Measurements from ENCODE around the gene MYO7A.
A peak's percentile ranks its signal among the peaks of the same experiment; 100 is the strongest.

The MYO7A gene

GRCh38 chr11:77143405-77144020 lies 15.5 kb downstream of the MYO7A start:
- no peak for TF ChIP-seq CTCF (IDR thresholded peaks at IDR 0.05; ENCODE audit: low read depth, low read length)
- DNase-seq (ENCODE audit: low read depth, low spot score) = no peak
- in situ Hi-C loops (cut with HindIII; ENCODE audit: low sequenced_read_pairs) = no loop called here
- H3K4me3 ChIP-seq (ENCODE audit: low read depth, low read length) = no peak overlapping the region

GRCh38 chr11:77144196-77144856 lies 16.3 kb downstream of the MYO7A start:
- in situ Hi-C loops (cut with HindIII; ENCODE audit: low sequenced_read_pairs) = no loop called here

GRCh38 chr11:77144857-77145428 lies 16.9 kb downstream of the MYO7A start:
- DNase-seq (ENCODE audit: low read depth, low spot score) = no peak
- H3K4me3 ChIP-seq (ENCODE audit: low read depth, low read length) = no peak overlapping the region
- in situ Hi-C loops (cut with HindIII; ENCODE audit: low sequenced_read_pairs) = no loop called here
- TF ChIP-seq CTCF (IDR thresholded peaks at IDR 0.05; ENCODE audit: low read depth, low read length) = no peak

More at GRCh38 chr11:77144196-77144856, 16.3 kb downstream of the MYO7A start:
- no peak for DNase-seq (ENCODE audit: low read depth, low spot score)
- TF ChIP-seq CTCF (IDR thresholded peaks at IDR 0.05; ENCODE audit: low read depth, low read length) = no peak
- H3K4me3 ChIP-seq (ENCODE audit: low read depth, low read length) = no peak overlapping the region

GRCh38 chr11:77146261-77147035 lies 18.4 kb downstream of the MYO7A start:
- TF ChIP-seq CTCF (IDR thresholded peaks at IDR 0.05; ENCODE audit: low read depth, low read length) = no peak
- no peak for DNase-seq (ENCODE audit: low read depth, low spot score)
- no peak overlapping the region for H3K4me3 ChIP-seq (ENCODE audit: low read depth, low read length)
- in situ Hi-C loops (cut with HindIII; ENCODE audit: low sequenced_read_pairs) = no loop called here

GRCh38 chr11:77147036-77147315 lies 18.9 kb downstream of the MYO7A start:
- in situ Hi-C loops (cut with HindIII; ENCODE audit: low sequenced_read_pairs) = no loop called here
- DNase-seq (ENCODE audit: low read depth, low spot score) = no peak
- no peak overlapping the region for H3K4me3 ChIP-seq (ENCODE audit: low read depth, low read length)
- no peak for TF ChIP-seq CTCF (IDR thresholded peaks at IDR 0.05; ENCODE audit: low read depth, low read length)

- H3K4me3 ChIP-seq (ENCODE audit: low read depth, low read length) = no peak overlapping the region
- TF ChIP-seq CTCF (IDR thresholded peaks at IDR 0.05; ENCODE audit: low read depth, low read length) = no peak
- in situ Hi-C loops (cut with HindIII; ENCODE audit: low sequenced_read_pairs) = no loop called here
- DNase-seq (ENCODE audit: low read depth, low spot score) = peak; percentile 67
These were observed 19.7 kb downstream of the MYO7A start for GRCh38 chr11:77147668-77148321.
